HG03442 (cell line): ENCODE results near the gene GABRR2.
"Not testable (repeated sequence)": the region's sequence is repeated elsewhere in the genome, so short reads cannot be mapped to it uniquely, and the experiment has no call there.

Experiments used
- ATAC-seq: cut with Tn5 transposase; IDR thresholded peaks from one replicate; pipeline ENCODE4 v1.9.1; 2021; ENCODE audit warnings: mild to moderate bottlenecking, moderate library complexity; ENCODE audit not compliant: unreplicated experiment

Gene GABRR2

DNA sequence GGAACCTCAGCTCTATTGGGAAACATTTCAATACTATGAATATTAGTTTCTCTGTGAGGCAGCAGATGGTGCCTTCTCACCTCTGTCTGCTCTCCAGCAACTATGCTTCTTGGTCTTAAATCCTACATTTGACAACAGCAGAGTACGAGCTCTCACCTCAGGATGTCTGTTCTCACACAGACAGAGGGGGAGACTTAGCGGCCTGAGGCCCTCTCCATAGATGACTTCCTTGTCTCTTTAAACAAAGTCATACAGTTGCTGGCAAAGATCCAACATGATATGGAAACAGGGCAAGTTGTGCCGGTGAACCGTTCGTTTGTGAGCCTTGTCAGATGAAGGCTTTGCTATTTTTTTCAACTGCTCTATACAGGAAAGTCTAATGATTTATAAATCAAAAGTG, 54.3 kb downstream of the GABRR2 start:
- ATAC-seq = no peak

DNA sequence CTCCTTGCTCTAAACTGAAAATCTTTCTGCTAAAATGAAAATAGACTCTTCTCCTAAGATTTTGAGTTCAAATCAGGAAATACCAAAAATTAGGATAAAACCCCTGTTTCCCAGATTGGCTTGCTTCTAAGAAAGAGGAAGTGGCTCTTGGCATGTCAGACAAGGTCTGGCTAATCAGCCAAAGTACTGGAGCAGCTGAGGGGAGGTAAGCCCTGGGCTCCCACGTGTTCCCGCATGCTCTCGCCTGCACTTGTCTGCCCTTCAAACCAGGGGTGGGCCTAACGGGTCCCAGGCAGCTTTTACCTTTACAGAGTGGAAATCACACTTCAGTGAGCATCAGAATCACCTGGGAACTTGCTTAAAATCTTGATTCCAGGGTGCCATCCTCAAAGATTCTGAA, 54.8 kb downstream of the GABRR2 start:
- no peak for ATAC-seq

DNA sequence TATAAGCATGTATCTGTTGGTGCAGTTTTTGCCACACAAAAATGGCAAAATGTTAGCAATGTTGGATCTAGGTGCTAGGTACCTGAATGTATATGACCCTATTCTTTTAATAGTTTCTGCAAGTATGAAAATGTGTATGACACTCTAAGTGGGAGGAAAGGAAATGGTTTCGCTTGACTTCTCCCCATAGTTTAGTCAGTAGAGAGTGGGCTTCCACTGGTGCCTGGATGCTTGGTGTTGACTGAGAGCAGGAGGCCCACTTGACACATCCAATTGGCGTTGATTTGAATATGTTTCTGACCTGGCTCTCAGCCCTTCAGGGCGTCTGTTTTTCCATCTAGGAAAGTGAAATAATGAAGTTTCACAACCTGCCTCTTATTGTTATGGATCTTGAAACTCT, 56.2 kb downstream of the GABRR2 start:
- peak; percentile 69 for ATAC-seq

DNA sequence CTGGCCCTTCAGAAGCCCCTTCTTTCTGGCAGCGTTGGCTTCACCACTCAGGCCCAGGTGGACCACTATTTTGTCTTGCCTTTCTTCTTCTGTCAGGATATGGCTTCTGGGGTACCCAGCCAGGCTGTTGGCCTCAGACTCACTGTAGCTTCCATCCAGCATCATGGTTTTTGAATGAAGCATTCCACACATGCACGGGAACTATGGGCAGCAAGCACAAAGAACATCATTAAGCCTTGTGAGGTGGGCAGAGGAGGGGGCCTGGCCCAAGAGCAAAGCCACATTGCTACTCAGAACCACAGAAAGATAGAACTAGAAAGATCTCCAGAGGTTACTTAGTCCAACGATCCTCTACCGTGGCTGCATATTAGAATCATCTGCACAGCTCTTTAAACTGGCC, 57.3 kb downstream of the GABRR2 start:
- no peak for ATAC-seq

DNA sequence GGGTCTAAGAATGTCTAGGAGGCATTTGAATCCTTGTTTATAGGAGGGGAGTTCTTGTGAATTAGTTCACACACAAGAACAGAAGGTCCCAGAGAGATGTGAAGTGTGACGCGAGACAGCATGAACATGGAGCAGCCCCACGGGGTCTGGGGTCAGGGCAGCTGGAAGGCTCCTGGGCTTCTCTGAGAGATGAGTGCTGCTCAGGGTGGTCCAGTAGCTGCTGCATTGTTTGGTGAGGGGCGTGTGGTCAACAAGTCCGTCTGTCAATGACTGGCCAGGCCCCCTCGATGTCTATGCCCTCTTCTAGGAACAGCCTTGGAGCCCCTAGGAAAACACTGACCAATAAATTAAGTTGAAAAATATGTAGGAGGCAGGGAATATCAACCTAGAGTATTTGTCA, 57.8 kb downstream of the GABRR2 start:
- no peak for ATAC-seq

DNA sequence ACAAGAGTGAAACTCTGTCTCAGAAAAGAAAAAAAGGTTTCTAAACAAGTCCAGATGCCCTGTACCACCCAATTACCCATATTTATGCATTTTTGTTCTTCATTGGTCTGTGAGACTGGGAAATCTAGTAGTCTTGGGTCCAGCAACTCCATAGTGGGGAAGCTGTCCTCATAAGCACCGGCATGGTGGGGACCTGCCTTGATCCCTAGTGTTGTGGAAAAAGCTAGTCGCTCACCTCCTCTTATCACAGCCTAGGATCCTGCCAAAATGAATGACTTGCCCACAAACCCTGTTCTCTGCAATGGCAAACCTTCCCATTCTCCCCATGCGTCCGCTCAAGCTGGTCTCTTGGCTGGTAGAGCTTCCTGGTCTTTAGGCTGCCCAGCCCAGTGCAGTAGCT, 59.7 kb downstream of the GABRR2 start:
- ATAC-seq = no peak

DNA sequence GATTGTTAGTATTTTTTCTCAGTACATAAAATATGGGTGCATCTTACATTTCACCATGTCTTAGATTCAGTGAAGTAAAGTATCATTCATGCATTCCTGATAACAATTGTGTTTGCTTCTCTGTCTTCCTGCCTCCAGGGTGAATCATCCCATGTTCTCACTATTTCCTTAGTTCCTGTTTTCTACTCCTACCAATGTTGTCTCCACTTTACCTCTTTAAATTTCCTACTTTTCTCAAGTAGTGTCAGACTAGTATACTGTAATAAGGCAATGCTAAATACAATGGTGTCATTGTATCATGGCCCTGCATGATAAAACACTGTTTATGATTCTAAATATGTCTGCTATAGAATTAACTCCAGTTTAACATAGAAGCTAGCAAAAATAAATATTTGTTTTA, 60.5 kb downstream of the GABRR2 start:
- ATAC-seq = no peak

DNA sequence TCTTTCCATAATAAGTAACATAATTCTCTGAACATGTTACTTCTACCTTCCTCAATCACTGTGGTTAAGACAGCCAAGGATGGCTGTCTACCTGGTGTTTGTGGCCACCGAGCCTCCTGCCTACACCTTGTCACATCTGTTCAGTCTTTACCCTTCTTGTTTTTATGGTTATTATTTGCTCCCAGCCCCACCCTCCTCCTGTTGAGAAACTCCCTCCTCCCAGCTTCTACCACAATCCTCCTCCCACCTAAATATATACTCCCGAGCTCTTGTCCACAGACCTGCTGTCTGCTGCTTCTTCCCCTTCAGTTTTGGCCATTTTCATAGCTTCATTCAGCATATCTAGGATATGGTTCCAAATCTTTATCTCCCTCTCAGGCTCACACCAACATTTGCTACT, 62.2 kb downstream of the GABRR2 start:
- ATAC-seq = no peak

DNA sequence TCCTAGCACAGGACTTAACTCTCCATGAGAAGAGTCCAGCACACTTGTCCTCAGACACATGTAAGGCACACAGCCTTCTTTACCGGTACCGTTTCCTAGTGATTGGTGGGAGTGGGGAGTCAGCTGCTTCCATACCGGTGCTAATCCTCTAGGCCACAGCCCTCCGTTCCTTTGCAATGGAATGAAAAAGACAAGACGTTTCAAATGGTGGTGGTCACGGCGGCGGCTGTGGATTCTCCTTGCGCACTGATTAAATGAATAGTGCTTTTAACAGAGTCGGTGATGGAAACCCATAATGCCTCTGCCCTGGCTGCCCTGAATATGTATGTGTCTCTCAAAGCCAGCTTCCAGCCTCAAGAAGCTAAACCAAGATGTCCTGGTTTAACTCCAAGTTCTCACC, 63.1 kb downstream of the GABRR2 start:
- ATAC-seq = no peak

DNA sequence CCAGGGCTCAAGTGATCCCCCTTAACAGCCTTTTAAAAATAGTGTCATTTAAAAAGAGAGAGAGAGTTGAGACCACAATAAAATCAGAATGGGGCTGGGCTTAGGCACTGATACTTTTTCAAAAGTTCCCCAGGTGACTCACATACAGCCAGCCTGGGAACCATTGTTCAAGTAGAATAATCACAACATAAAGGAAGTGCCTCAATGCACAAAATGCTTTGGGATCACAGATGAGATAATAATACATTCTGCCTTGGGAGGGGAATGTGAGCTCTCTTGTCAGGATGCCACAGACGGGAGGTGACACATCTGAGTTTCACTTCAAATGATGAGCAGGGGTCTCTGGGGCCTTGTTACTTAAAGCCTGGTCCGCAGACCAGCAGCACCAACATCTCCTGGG, 63.9 kb downstream of the GABRR2 start:
- ATAC-seq = no peak

DNA sequence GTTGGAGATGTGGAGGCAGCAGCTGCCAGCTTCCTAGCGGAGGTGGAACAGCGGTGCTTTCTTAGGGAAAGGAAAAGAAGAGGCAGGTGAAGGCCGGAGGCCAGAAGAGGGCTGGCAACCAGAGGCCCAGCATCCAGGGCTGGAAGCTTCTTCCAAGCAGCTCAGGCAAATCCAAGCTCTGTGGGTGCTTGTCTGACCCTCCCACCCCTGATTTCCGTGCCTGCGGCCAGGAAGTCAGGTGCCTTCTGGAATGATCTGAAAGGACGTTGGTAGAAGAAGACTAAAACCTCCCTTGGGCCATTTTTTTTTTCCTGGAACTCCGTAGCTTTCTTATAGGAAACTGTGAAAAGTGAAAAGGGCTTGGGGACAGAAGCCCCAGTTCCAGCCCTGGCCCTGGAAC, 64.9 kb downstream of the GABRR2 start:
- no peak for ATAC-seq

DNA sequence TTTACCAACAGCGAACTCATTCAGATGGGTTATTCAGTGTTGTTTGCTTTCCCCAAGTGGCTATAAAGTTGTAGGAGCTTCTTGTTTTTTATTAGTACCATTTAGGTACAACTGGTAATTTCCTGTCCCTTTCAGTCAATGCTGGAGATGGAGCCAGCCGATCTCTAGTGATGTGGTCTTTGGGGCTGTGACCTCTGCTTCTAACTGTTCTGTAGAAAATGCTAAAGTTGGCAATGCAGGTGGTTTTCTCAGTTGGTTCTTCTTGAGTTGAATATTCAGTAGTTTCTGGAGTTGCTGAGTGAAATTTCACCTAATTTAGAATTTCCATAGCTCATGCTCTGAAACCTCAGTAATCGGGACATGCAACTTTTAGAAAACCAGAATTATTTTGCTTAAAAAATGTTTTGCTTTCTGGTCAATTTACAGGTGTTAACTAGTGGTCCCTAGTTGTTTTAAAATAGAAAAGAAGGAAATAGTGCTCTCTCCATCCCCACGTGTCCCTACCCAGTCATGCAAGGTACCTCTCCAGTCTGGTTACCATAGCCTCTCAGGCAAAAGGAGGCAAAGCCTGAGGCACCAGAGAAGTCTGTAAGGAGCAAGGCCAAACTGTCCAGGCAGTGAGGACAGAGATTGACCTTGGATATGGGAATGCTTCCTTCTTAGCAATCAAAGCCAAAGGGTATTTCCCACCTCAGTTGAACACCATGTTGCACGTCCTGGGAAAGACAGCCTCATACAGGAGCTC, 70.7 kb downstream of the GABRR2 start:
- ATAC-seq = peak; percentile 51

DNA sequence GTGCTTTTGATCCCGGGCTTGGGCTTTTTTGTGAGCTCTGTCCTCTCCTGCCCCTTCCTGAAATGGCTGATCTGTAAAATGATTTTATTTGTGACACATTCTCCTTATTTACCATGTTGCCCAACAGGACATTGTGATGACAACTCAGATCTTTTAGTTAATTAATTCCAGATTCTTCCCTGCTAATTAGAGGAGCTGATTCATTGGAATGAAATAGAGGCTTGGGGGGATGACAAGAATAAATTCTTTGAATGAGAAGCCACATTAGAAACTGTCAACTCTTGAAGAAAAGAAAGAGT, 71.8 kb downstream of the GABRR2 start:
- ATAC-seq = no peak

DNA sequence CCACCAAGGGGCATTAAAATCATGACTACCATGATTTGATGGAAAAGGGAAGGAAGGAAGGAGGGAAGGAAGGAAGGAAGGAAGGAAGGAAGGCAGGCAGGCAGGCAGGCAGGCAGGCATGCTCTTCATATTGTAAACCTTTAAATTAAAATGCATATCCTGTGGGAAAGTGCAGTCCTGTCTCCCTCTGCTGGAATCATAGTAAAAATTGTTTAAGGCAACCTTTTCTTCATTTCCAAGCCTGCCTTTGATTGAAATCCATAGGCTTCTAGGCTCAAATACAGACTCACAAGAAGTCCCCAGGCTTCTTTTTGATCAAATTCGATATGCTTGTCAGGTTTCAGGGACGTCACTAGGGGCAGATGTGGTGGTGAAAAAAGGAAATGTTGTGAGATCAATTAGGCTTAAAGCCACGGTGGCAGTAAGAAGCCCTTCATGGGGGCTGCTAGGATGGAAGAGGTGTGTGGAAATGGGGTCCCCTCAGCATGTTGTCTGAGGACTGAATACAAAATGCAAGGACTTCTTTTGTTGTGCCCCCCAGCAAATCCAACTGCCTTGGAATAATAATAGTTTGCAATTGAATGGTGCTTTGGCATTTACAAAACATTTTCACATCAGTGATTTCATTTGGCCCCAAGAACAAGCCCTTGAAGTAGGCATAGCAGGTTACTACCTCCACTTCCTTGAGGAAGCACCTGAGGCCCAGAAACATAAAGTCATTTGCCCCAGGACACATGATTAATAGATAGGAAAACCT, 72.3 kb downstream of the GABRR2 start:
- ATAC-seq = no peak

DNA sequence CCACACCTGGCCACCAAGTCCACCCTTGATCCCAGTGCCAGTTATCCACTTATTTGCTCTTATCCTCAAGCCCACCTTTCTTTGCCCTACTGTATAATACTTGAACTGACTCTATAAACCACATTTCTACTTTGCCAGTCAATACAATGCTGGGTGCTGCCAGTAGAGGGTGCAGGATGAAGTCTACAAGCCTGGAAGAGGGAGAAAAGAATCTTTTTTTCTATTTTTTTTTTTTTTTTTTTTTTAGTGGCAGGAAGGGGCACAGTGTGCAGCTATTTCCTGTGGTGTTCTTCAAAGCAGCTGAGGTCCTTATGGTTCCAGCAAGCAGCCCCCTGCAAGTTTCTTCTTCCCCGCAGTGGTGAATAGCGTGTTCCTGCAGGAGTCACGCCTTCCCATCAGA, 75.8 kb downstream of the GABRR2 start:
- no peak for ATAC-seq

DNA sequence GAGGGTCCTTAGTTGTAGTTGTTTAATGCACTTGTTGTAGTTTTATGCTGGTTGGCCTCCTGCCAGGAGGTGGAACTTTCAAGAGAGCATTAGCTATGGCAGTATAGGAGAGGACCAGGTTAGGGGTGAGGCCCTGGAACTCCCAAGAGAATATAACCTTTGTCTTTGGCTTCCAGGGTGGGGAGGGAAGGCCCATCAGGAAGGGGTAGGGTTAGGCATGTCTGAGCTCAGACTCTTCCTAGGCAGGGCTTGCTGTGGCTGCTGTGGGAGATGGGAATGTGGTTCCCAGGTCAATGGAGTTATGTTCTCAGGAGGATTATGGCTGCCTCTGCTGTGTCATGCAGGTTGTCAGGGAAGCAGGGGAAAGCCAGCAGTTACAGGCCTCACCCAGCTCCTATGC, 77.9 kb downstream of the GABRR2 start:
- no peak for ATAC-seq

DNA sequence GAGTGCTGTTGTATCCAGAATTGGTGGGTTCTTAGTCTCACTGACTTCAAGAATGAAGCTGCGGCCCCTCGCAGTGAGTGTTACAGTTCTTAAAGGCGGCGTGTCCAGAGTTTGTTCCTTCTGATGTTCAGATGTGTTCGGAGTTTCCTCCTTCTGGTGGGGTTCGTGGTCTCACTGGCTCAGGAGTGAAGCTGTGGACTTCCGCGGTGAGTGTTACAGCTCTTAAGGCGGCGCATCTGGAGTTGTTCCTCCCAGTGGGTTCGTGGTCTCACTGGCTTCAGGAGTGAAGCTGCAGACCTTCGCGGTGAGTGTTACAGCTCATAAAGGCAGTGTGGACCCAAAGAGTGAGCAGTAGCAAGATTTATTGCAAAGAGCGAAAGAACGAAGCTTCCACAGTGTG, 81.5 kb downstream of the GABRR2 start:
- ATAC-seq = not testable (repeated sequence)

DNA sequence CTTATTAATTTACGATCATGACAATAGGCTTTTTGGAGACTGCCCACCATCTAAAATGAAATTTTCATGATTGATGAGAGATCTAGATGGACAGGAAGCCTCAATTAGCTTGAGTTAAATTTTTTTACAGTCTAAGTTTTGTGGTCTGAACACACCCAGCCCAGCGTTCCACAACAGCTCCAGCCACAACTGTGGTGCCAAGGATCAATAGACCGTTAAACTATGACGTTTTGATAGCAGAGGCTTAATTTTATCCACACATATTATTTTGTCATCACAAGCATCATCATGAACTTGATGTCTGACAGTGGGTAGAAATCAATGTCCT, 92.4 kb downstream of the GABRR2 start:
- no peak for ATAC-seq

DNA sequence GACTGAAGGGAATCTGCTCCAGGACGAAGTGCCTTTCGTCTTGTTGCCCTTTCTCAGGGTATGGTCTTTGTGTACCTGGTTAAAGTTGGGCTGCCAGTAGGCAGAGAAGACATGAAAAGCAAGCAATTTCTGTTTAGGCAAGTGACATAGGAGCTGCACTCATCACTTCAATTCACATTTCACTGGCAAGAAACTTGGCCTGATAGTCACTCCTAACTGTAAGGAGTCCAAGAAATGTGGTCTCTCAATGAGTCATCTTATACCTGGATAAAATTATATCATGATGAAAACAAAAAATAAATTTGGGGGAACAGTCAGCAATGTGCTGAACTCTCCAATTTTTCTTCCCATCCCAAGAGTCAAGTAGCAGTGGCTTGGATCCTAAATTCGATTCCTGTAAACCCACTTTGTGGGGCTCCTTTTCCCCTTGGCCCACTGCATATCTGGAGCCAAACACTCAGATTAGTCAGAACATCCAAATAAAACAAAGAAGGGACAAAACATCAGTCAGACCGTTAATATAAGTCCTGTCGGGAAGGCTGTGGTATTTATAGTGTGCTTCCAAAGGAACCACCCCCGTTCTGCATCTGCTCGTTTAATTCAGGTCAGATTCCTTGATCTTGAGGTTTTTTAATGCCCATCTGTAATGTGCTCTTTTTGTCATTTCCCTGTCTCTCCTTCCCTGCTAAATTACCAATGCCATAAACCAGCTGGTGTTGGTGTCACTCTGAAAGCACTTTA, 93.0 kb downstream of the GABRR2 start:
- ATAC-seq = no peak

DNA sequence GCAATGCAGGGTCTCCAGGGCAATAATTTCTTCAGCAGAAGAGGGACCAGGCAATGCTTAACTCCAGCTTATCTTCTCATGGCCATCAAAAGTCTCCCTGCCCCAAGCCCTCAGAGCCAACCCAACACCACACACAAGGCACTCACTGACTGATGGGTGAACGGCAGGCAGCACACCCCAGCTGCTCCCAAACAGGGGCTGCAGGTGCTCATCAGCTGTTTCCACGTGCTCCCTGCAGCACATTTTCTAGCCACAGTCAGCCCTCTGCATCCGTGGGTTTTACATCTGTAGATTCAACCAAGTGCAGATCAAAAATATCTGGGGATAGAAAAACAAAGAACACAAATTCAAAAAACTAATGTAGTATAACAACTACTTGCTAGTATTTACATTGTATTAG, 94.0 kb downstream of the GABRR2 start:
- ATAC-seq = no peak

DNA sequence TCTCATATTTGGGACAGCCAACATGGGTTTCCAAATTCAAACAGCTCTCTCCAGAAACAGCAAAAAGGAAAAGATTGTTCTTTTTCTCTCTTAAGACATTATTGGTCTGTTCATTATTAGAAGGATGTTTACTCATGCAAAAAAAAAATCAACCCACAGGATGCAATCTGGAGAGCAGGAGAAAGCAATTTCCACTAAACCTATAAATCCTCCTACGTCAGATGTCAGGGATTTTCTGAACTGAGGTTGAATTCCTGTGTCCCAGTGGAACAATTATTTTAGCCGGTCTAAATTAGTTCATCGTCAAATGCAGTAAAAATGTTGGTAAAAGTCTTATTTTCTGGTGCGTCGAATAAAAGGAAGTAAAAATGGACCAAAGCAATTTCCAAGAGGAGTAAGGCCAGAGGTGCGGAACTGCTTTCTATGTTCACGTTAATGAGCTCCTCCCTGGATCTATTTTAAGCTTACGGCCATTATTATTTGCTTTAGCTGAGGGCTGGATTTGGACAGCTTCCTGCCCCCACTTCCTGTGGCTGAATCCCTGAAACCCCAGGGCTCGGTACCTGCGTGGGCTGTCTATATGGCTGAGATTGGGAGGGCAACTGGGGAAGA, 97.7 kb downstream of the GABRR2 start, which contains the start of gene GABRR1:
Gene GABRR1, minus strand, starts transcription at position 60 of the 612 bp plus-strand sequence. Its CDS starts 36 bp downstream, at position 24.
- no peak for ATAC-seq

DNA sequence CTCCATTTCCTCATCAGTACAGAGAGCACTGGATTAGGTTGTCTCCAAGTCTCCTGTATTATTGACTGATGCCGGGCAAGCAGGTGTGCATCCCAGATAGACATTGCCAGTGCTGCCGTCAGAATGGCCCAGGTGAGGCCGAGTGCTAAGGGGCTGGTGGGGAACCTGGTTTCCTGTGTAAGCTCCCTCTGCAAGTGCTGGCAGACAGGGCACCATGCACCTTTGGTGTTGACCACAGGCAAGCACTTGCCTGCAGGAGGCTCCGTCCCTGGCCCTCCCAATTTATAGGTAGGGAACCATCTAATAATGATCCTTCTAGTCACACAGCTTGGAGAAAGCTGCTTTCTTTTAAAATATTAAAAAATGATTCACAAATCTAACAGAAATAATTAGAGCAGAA, 98.7 kb downstream of the GABRR2 start:
- no peak for ATAC-seq
